Thoracic aorta (tissue), 2 donors: Measurements from ENCODE around the gene LIMCH1. TPM values are rescaled to one million over a fixed set of nuclear protein-coding genes. Genes with fewer than 3 reads are reported as not detected.

Experiments
- ATAC-seq: fragments of 150-250 bp; one replicate; pipeline ENCODE4 v1.8.0; 2017; ENCODE audit warnings: low read depth; ENCODE audit not compliant: insufficient number of reproducible peaks, low FRiP score
- DNase-seq: peaks from one replicate; pipeline ENCODE4 v3.0.0-alpha.2; 2020; ENCODE audit warnings: low spot score
- H3K27ac ChIP-seq, 2 donors: fragments of 200-600 bp; sonication (generic); 1 replicate in 1 of 2; 2 replicates in 1 of 2; pipeline ENCODE4 v1.5.1; 2016; ENCODE audit warnings: mild to moderate bottlenecking in 2 of 2, moderate library complexity in 2 of 2
- H3K27me3 ChIP-seq: fragments of 200-600 bp; sonication (generic); replicated peaks from 2 replicates; pipeline ENCODE4 v1.6.0; 2016; ENCODE audit warnings: mild to moderate bottlenecking; ENCODE audit not compliant: insufficient read depth
- H3K36me3 ChIP-seq: fragments of 200-600 bp; sonication (generic); one replicate; pipeline ENCODE4 v1.5.1; 2016
- H3K4me1 ChIP-seq, 2 donors: fragments of 200-600 bp; sonication (generic); 1 replicate in 1 of 2; 2 replicates in 1 of 2; pipeline versions ENCODE4 v1.5.1 to v1.6.0; 2016; ENCODE audit warnings: low read depth in 2 of 2, mild to moderate bottlenecking in 1 of 2; ENCODE audit not compliant: control insufficient read depth in 1 of 2
- H3K4me3 ChIP-seq: fragments of 200-600 bp; sonication (generic); 2 replicates; pipeline ENCODE4 v1.5.1; 2016; ENCODE audit warnings: mild to moderate bottlenecking
- H3K9me3 ChIP-seq: fragments of 200-600 bp; sonication (generic); 2 replicates; pipeline ENCODE4 v1.5.1; 2016
- total RNA-seq, 2 donors: library from RNA; depleted of rRNA; stranded (reverse); fragments of >200 nt; gene quantifications; one replicate each; pipeline versions ENCODE4 v1.1.0 to v1.2.3, GENCODE V29; 2016
- TF ChIP-seq, protein P1 (sequence below): fragments of 200-600 bp; sonication (generic); IDR thresholded peaks from one replicate; pipeline ENCODE4 v1.5.1; 2019; ENCODE audit warnings: antibody characterized with exemption

Gene LIMCH1
- total RNA-seq, 2 donors from 2014 or later, result 95.3 to 158 TPM

DNA sequence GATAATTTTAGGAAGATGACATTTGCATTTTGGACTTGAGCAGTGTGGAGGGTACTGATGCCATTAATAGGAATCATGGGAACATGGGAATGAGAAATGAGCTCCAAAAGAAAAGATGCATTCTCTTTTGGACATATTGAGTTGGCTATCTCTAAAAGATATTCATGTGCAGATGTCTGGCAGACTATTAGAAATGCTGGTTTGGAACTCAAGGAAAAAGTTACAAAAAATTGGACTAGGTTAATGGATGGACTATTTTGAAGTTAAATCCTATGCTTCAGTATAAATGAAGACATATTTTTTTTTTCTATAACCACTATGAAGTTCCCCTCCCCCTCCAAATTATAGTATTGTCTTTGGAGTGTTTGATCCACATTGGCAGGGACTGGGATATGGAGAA is 3.6 kb upstream of the LIMCH1 start:
- Histone ChIP-seq H3K36me3 (no peaks in the 10 kb centered on the region), H3K27me3 (no peaks in the 10 kb centered on the region), H3K4me1 (peaks cover 33 to 67% of the 10 kb centered on the region in 2 donors), H3K9me3 (no peaks in the 10 kb centered on the region), H3K27ac (no peak overlapping the region), H3K4me3 (no peak overlapping the region)
- TF ChIP-seq, protein P1, sequence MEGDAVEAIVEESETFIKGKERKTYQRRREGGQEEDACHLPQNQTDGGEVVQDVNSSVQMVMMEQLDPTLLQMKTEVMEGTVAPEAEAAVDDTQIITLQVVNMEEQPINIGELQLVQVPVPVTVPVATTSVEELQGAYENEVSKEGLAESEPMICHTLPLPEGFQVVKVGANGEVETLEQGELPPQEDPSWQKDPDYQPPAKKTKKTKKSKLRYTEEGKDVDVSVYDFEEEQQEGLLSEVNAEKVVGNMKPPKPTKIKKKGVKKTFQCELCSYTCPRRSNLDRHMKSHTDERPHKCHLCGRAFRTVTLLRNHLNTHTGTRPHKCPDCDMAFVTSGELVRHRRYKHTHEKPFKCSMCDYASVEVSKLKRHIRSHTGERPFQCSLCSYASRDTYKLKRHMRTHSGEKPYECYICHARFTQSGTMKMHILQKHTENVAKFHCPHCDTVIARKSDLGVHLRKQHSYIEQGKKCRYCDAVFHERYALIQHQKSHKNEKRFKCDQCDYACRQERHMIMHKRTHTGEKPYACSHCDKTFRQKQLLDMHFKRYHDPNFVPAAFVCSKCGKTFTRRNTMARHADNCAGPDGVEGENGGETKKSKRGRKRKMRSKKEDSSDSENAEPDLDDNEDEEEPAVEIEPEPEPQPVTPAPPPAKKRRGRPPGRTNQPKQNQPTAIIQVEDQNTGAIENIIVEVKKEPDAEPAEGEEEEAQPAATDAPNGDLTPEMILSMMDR, result no peak
- ATAC-seq (no peak), DNase-seq (no peak)

DNA sequence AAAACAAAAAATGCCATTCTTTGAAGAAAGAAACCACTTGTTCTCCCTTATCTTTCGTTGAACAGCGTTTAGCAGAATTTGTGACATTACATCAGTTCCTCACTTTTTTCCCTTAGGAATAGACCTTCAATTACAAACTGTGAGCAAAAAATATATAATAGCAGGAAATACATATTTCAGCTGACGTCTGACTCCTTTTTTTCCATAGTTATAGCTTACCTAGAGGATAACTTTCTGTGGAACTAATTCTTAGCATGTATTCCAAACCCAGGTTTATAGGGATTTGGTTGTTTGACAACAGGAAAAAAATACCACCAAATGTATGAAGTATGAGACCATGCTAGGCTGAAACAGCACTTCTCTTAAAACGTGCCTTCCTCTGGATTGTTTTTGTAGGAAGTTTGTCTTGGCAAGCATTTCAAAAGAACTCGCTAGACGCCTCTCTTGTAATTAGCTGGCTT is 2.0 kb upstream of the LIMCH1 start:
- no peaks in the 10 kb centered on the region for H3K27me3 ChIP-seq
- peak overlapping the region; percentile 40 for H3K4me3 ChIP-seq
- TF ChIP-seq, protein P1, result no peak
- peak overlapping the region; percentile 31 to 68 for H3K27ac ChIP-seq
- no peaks in the 10 kb centered on the region for H3K9me3 ChIP-seq
- H3K36me3 ChIP-seq, result no peaks in the 10 kb centered on the region
- ATAC-seq, result no peak
- no peak for DNase-seq
- H3K4me1 ChIP-seq, result peaks cover 44 to 82% of the 10 kb centered on the region in 2 donors

DNA sequence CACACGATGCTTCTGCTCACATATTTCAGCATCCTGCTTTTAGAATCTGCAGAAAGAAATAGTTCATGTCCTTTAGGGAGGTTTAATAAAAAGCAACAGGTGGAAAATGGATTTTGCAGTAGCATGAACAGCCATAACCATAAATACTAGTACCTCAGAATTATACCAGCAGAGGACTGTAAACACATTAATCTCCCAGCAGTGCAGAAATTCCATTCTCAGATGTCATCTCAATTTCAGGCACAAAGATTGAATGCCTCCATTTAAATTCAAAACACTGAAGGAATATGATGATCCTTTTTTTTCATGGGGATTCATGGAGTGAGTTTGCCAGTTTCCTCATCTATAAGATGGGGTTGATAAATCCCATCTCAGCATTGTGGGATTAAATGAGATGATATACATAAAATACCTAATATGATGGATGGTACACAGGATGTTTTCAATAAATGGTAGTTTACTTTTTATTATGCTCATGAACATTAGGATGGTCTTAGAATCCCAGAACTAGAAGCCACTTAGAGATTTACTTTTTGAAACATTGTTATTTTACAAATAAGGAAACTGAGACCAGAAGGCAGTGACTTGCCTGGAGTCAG is 566 bp upstream of the LIMCH1 start:
- Histone ChIP-seq H3K9me3 (no peaks in the 10 kb centered on the region), H3K4me3 (peak overlapping the region; percentile 65), H3K27ac (peak overlapping the region; percentile 82 to 90), H3K36me3 (no peaks in the 10 kb centered on the region), H3K27me3 (no peaks in the 10 kb centered on the region), H3K4me1 (peaks cover 53 to 95% of the 10 kb centered on the region in 2 donors)
- TF ChIP-seq, protein P1, result no peak
- DNase-seq (no peak), ATAC-seq (no peak)

DNA sequence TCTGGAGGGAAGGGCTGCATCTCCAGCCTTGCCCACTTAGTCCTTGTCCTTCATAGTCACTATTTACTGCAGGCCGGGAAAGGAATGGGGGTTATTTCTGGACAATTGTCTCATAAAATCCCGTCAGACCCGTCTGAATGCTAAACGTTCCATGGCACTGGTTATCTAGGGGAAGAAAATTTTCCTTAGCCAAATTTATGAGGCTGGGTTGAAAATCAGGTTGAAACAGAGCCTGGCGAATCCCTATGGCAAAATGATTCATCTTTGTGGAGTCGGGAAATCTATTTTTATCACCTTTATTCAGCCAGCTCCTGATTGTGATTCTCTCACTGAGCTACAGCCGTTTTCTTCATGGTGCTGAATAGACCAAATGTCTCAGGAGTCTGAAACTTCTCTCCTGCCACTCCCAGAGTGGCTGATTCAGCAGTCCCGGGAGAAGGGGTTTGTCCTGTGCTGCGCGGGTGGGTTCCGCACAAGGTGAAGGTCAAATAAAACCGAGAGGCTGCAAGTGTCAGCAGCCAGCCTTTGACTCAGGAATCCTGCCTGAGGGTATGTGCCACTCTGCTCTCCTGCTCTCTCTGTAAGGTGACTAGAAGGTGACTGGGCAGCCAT is 1.0 kb downstream of the LIMCH1 start:
- DNase-seq, result no peak
- no peaks in the 10 kb centered on the region for H3K36me3 ChIP-seq
- peak overlapping the region; percentile 65 for H3K4me3 ChIP-seq
- peak; percentile 51 for ATAC-seq
- peak overlapping the region; percentile 82 to 90 for H3K27ac ChIP-seq
- H3K27me3 ChIP-seq, result no peaks in the 10 kb centered on the region
- TF ChIP-seq, protein P1, result no peak
- peaks cover 60 to 94% of the 10 kb centered on the region in 2 donors for H3K4me1 ChIP-seq
- no peaks in the 10 kb centered on the region for H3K9me3 ChIP-seq

DNA sequence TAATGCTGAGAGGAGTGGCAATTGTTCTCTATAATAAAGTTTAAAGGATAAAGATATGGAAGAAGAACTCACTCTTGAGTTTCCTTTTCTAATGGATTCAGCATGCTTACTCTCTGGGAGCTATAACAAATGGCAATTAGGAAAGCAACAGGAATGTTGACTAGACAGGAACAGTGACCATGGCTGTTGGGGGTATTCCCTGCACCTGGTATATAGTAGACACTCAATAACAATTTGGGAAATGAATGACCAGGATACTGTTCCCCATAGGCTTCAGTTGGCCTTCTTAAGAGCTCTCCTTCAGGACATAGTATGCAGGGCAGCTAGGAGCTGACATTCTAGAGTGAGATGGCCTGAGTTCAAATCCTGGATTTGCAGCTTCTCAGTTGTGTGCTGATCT is 1.8 kb downstream of the LIMCH1 start:
- DNase-seq, result no peak
- no peak for ATAC-seq
- H3K9me3 ChIP-seq, result no peaks in the 10 kb centered on the region

More for the DNA sequence above, 1.8 kb downstream of the LIMCH1 start:
- TF ChIP-seq, protein P1, result no peak
- Histone ChIP-seq H3K4me3 (peak overlapping the region; percentile 65), H3K27me3 (no peaks in the 10 kb centered on the region), H3K4me1 (peaks cover 67 to 94% of the 10 kb centered on the region in 2 donors), H3K36me3 (no peaks in the 10 kb centered on the region), H3K27ac (peak overlapping the region; percentile 80 to 90)
